HepG2 (cell line): ENCODE data around the gene GOT1. TPM values are rescaled to one million over a fixed set of nuclear protein-coding genes. Genes with fewer than 3 reads are reported as not detected.

Source experiments
- AFF4 ChIP-seq: sonication (generic); formaldehyde crosslinking; IDR thresholded peaks from 2 replicates; pipeline ENCODE4 v1.4.0; 2020; ENCODE audit warnings: missing genetic modification reagents
- AGO1 ChIP-seq: fragments of 200-400 bp; formaldehyde crosslinking; IDR thresholded peaks from 2 replicates; pipeline ENCODE4 v1.6.1; 2017; ENCODE audit warnings: mild to moderate bottlenecking, low read depth, low read length, moderate library complexity; ENCODE audit not compliant: poor library complexity, severe bottlenecking
- CREM ChIP-seq, 2 experiments: sonication (generic) in 1 of 2; formaldehyde crosslinking in 1 of 2; IDR thresholded peaks; 2 replicates each; pipeline versions ENCODE4 v1.4.0 to v1.6.1; 2016 to 2020; ENCODE audit warnings: antibody characterized with exemption in 1 of 2, mild to moderate bottlenecking in 1 of 2, missing genetic modification reagents in 1 of 2
- FOXP4 ChIP-seq: sonication (generic); formaldehyde crosslinking; IDR thresholded peaks from 2 replicates; pipeline ENCODE4 v1.4.0; 2020; ENCODE audit warnings: missing genetic modification reagents
- KDM5A ChIP-seq: fragments of 200-600 bp; sonication (generic); IDR thresholded peaks from 2 replicates; pipeline ENCODE4 v1.7.0; 2018; ENCODE audit warnings: antibody characterized with exemption, mild to moderate bottlenecking, low read length, borderline replicate concordance
- MXD4 ChIP-seq: IDR thresholded peaks from 2 replicates; pipeline ENCODE4 v1.6.1; 2016; ENCODE audit warnings: mild to moderate bottlenecking, missing biosample characterization, missing genetic modification reagents
- PHF5A ChIP-seq: IDR thresholded peaks from one replicate; pipeline ENCODE4 v1.6.1; 2018; ENCODE audit warnings: low read depth, missing genetic modification reagents; ENCODE audit not compliant: unreplicated experiment
- STAG1 ChIP-seq: sonication (generic); formaldehyde crosslinking; IDR thresholded peaks from 2 replicates; pipeline ENCODE4 v1.4.0; 2020; ENCODE audit warnings: missing genetic modification reagents
- U2AF2 ChIP-seq: fragments of 200-400 bp; formaldehyde crosslinking; IDR thresholded peaks from 2 replicates; pipeline ENCODE4 v1.6.1; 2017; ENCODE audit warnings: low read depth, mild to moderate bottlenecking, low read length
- ZMYM3 ChIP-seq: sonication (generic); formaldehyde crosslinking; IDR thresholded peaks from 2 replicates; pipeline ENCODE4 v1.5.1; 2020; ENCODE audit warnings: mild to moderate bottlenecking, missing genetic modification reagents
- ZNF367 ChIP-seq: sonication (generic); formaldehyde crosslinking; IDR thresholded peaks from 2 replicates; pipeline ENCODE4 v1.4.0; 2020; ENCODE audit warnings: missing genetic modification reagents, borderline replicate concordance
- ZNF44 ChIP-seq: sonication (generic); formaldehyde crosslinking; IDR thresholded peaks from 2 replicates; pipeline ENCODE4 v1.5.1; 2020; ENCODE audit warnings: mild to moderate bottlenecking, missing genetic modification reagents
- ZNF446 ChIP-seq: sonication (generic); formaldehyde crosslinking; IDR thresholded peaks from 2 replicates; pipeline ENCODE4 v1.5.0; 2020; ENCODE audit warnings: mild to moderate bottlenecking, missing genetic modification reagents
- ZNF484 ChIP-seq: sonication (generic); formaldehyde crosslinking; IDR thresholded peaks from 2 replicates; pipeline ENCODE4 v1.5.1; 2020; ENCODE audit warnings: mild to moderate bottlenecking, low read depth, missing genetic modification reagents, borderline replicate concordance
- ZNF547 ChIP-seq: sonication (generic); formaldehyde crosslinking; IDR thresholded peaks from 2 replicates; pipeline ENCODE4 v1.5.1; 2020; ENCODE audit warnings: mild to moderate bottlenecking, missing genetic modification reagents
- ZNF670 ChIP-seq: sonication (generic); formaldehyde crosslinking; IDR thresholded peaks from 2 replicates; pipeline ENCODE4 v1.8.0; 2022; ENCODE audit warnings: mild to moderate bottlenecking, missing genetic modification reagents, borderline replicate concordance
- polyA plus RNA-seq, 8 experiments: library from polyadenylated mRNA; depleted of rRNA in 3 of 8; stranded (reverse) in 7 of 8; unstranded in 1 of 8; fragments of >200 nt; fragmentation: Illumina TruSeq in 4 of 8; extraction: Trizol in 4 of 8; gene quantifications; 2 replicates each; pipeline versions ENCODE4 v1.2.1 to v1.2.3, GENCODE V29; 2011 to 2016; ENCODE audit warnings: low read depth in 4 of 8, missing spikeins in 1 of 8, mixed read lengths in 1 of 8; ENCODE audit not compliant: insufficient read depth in 1 of 8
- total RNA-seq, 5 experiments: library from RNA; depleted of rRNA; stranded (reverse); fragments of >200 nt; fragmentation: Illumina TruSeq; extraction: Trizol; gene quantifications; 2 replicates each; pipeline ENCODE4 v1.2.3, GENCODE V29; 2016; ENCODE audit warnings: low read depth in 1 of 5
- TF ChIP-seq, protein P1 (sequence below): sonication (generic); formaldehyde crosslinking; IDR thresholded peaks from 2 replicates; pipeline ENCODE4 v1.4.0; 2020; ENCODE audit warnings: missing genetic modification reagents
- TF ChIP-seq, protein P2 (sequence below): sonication (generic); formaldehyde crosslinking; IDR thresholded peaks from 2 replicates; pipeline ENCODE4 v1.5.1; 2020; ENCODE audit warnings: mild to moderate bottlenecking, missing genetic modification reagents

GOT1 gene
- total and polyA plus RNA-seq, 2 of the 13 experiments (the other 11 are each of a cell fraction or from before 2014, with no cell fraction given) = 81.2 to 102 TPM

GRCh38 chr10:99430451-99431189, at the start of gene GOT1 (continued):
- TF ChIP-seq KDM5A (peak; percentile 89), ZNF484 (CRISPR knock-in tag) (no peak), U2AF2 (no peak), MXD4 (peak; percentile 67; the same call in 1 of the 2 replicates), ZNF547 (CRISPR knock-in tag) (no peak), PHF5A (CRISPR knock-in tag) (no peak), AFF4 (CRISPR knock-in tag) (0 out of 2 replicates have a peak, but pooled peaks have one; percentile 70), STAG1 (CRISPR knock-in tag) (no peak), ZNF446 (CRISPR knock-in tag) (no peak), FOXP4 (CRISPR knock-in tag) (no peak; the same call in none of the 2 replicates), ZNF367 (CRISPR knock-in tag) (no peak), ZNF44 (CRISPR knock-in tag) (no peak), CREM (IDR thresholded peaks at IDR 0.05) (peak; percentile 93), CREM (CRISPR knock-in tag; IDR thresholded peaks at IDR 0.05) (no peak), ZNF670 (CRISPR knock-in tag) (no peak), AGO1 (peak; percentile 42), ZMYM3 (CRISPR knock-in tag) (no peak; the same call in 1 of the 2 replicates)
- TF ChIP-seq, protein P1, sequence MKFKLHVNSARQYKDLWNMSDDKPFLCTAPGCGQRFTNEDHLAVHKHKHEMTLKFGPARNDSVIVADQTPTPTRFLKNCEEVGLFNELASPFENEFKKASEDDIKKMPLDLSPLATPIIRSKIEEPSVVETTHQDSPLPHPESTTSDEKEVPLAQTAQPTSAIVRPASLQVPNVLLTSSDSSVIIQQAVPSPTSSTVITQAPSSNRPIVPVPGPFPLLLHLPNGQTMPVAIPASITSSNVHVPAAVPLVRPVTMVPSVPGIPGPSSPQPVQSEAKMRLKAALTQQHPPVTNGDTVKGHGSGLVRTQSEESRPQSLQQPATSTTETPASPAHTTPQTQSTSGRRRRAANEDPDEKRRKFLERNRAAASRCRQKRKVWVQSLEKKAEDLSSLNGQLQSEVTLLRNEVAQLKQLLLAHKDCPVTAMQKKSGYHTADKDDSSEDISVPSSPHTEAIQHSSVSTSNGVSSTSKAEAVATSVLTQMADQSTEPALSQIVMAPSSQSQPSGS (CRISPR knock-in tag) = peak; percentile 32; the same call in 1 of the 2 replicates
- TF ChIP-seq, protein P2, sequence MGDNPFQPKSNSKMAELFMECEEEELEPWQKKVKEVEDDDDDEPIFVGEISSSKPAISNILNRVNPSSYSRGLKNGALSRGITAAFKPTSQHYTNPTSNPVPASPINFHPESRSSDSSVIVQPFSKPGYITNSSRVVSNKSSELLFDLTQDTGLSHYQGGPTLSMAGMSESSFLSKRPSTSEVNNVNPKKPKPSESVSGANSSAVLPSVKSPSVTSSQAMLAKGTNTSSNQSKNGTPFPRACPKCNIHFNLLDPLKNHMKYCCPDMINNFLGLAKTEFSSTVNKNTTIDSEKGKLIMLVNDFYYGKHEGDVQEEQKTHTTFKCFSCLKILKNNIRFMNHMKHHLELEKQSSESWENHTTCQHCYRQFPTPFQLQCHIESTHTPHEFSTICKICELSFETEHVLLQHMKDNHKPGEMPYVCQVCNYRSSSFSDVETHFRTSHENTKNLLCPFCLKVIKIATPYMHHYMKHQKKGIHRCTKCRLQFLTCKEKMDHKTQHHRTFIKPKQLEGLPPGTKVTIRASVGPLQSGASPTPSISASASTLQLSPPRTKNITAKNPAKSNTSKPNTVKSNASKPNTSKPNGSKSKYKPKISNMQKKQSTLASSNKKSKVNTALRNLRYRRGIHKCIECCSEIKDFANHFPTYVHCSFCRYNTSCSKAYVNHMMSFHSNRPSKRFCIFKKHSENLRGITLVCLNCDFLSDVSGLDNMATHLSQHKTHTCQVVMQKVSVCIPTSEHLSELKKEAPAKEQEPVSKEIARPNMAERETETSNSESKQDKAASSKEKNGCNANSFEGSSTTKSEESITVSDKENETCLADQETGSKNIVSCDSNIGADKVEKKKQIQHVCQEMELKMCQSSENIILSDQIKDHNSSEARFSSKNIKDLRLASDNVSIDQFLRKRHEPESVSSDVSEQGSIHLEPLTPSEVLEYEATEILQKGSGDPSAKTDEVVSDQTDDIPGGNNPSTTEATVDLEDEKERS (CRISPR knock-in tag) = 0 out of 2 replicates have a peak, but pooled peaks have one; percentile 46
